Measurements from ENCODE around the gene ZNF543.

ZNF543 gene

DNA sequence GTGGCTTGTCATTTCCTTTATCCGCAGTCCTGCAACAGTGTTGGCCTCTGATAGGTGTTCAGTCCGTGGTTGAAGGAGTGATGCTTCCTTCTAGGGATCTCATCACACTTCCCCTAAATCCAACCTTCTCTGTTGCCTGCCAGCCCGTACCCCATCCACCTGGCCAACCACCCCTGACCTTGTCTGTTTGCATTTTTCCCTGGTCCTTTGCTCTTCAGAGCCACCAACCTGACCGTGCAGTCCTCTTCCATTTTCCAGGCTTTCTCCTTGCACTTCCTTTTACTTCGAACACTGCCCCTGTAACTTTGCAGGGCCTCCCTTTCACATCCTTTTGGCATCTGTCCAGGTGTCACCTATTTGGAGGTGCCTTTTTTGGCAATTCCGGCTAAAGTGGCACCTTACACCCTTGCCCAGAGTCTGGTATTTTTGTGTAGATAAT lies 39.3 kb upstream of the ZNF543 start:
- peak; percentile 16 for DNase-seq (ENCODE audit: low read depth)
- TF ChIP-seq CTCF (IDR thresholded peaks at IDR 0.05; ENCODE audit: insufficient read depth, low read depth, low read length, missing control alignments), result no peak
- H3K4me3 ChIP-seq (ENCODE audit: low read length), result peak overlapping the region; percentile 97

GRCh38 chr19:57282011-57282643 lies 38.1 kb upstream of the ZNF543 start:
- TF ChIP-seq CTCF (IDR thresholded peaks at IDR 0.05; ENCODE audit: insufficient read depth, low read depth, low read length, missing control alignments), result no peak
- DNase-seq (ENCODE audit: low read depth), result peak; percentile 97
- H3K4me3 ChIP-seq (ENCODE audit: low read length), result peak overlapping the region; percentile 25

- DNase-seq (ENCODE audit: low read depth), result no peak
- no peak overlapping the region for H3K4me3 ChIP-seq (ENCODE audit: low read length)
- TF ChIP-seq CTCF (IDR thresholded peaks at IDR 0.05; ENCODE audit: insufficient read depth, low read depth, low read length, missing control alignments), result no peak
Measured at GRCh38 chr19:57288373-57288772, 31.9 kb upstream of the ZNF543 start.

DNA sequence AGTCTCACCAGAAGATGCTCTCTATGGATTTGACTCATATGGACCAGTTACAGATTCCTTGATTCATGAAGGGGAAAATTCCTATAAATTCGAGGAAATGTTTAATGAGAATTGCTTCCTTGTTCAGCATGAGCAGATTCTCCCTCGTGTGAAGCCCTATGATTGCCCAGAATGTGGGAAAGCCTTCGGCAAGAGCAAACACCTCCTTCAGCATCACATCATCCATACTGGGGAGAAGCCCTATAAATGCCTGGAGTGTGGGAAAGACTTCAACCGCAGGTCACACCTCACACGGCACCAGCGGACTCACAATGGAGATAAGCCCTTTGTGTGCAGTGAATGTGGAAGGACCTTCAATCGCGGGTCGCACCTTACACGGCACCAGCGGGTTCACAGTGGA lies 29.3 kb upstream of the ZNF543 start:
- no peak for DNase-seq (ENCODE audit: low read depth)
- no peak overlapping the region for H3K4me3 ChIP-seq (ENCODE audit: low read length)
- no peak for TF ChIP-seq CTCF (IDR thresholded peaks at IDR 0.05; ENCODE audit: insufficient read depth, low read depth, low read length, missing control alignments)

GRCh38 chr19:57292547-57292946 lies 27.7 kb upstream of the ZNF543 start:
- no peak for DNase-seq (ENCODE audit: low read depth)
- H3K4me3 ChIP-seq (ENCODE audit: low read length), result no peak overlapping the region
- TF ChIP-seq CTCF (IDR thresholded peaks at IDR 0.05; ENCODE audit: insufficient read depth, low read depth, low read length, missing control alignments), result no peak

GRCh38 chr19:57293719-57294118 lies 26.6 kb upstream of the ZNF543 start:
- no peak overlapping the region for H3K4me3 ChIP-seq (ENCODE audit: low read length)
- TF ChIP-seq CTCF (IDR thresholded peaks at IDR 0.05; ENCODE audit: insufficient read depth, low read depth, low read length, missing control alignments), result no peak
- no peak for DNase-seq (ENCODE audit: low read depth)

- DNase-seq (ENCODE audit: low read depth), result peak; percentile 99
- TF ChIP-seq CTCF (IDR thresholded peaks at IDR 0.05; ENCODE audit: insufficient read depth, low read depth, low read length, missing control alignments), result peak; percentile 26
Measured at GRCh38 chr19:57302020-57302465, 18.2 kb upstream of the ZNF543 start.

More at GRCh38 chr19:57302020-57302465, 18.2 kb upstream of the ZNF543 start:
- H3K4me3 ChIP-seq (ENCODE audit: low read length), result no peak overlapping the region
